ENCODE data around the gene PICK1. TPM values are rescaled to one million over a fixed set of nuclear protein-coding genes. Genes with fewer than 3 reads are reported as not detected.

The PICK1 gene
- total RNA-seq, 2 experiments from 2014 or later: 19.2 to 23.8 TPM

GRCh38 chr22:38030311-38031133, 26.7 kb upstream of the PICK1 start:
- H3K9me2 ChIP-seq (ENCODE audit: insufficient read depth, low read length): no peaks in the 10 kb centered on the region
- TF ChIP-seq CTCF (conservative IDR thresholded peaks at IDR 0.05; ENCODE audit: low read length): no peak
- H2AFZ ChIP-seq (ENCODE audit: low read length): no peak overlapping the region
- no peaks in the 10 kb centered on the region for H3K36me3 ChIP-seq (ENCODE audit: insufficient read depth, low read length)
- ChIA-PET POLR2A (no interaction called here), CTCF (ENCODE audit: unreplicated experiment) (no interaction called here)
- peaks cover 12% of the 10 kb centered on the region for H3K4me1 ChIP-seq (ENCODE audit: insufficient read depth, low read length, poor library complexity, severe bottlenecking)
- no peaks in the 10 kb centered on the region for H3K9me3 ChIP-seq (ENCODE audit: low read length)
- no peak overlapping the region for H3K4me2 ChIP-seq (ENCODE audit: low read length)
- no peak overlapping the region for H3K4me3 ChIP-seq (ENCODE audit: low read depth, low read length, poor library complexity, severe bottlenecking)
- no peak overlapping the region for H3K27ac ChIP-seq (ENCODE audit: low read depth, low read length, poor library complexity, severe bottlenecking)
- H3K79me2 ChIP-seq (ENCODE audit: insufficient read depth, low read depth, low read length): no peaks in the 10 kb centered on the region
- BruUV-seq (replicated peaks): no TSS peak
- H4K20me1 ChIP-seq (ENCODE audit: insufficient read depth, low read length): no peaks in the 10 kb centered on the region
- intact Hi-C loops (cut with micrococcal nuclease; ENCODE audit: unreplicated experiment): no loop called here
- DNase-seq (ENCODE audit: low spot score): no peak

DNA sequence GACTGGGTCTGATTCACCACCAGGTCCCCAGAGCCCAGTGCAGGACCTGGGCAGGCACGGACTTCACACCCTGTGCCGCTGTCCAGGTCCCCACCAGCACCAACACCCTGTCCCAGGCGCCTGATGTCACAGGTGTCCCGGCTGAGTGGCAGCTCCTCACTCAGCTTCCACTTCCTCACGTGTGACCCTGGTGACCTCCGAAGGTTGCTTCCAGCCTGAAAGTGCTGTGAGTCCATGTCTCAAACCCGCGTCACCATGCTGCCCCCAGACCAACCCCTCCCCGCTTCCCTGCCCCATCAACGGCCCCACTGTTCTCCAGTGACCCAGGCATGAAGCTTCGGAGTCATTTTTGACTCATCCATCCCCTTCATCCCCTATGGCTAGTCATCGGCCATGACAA, 25.7 kb upstream of the PICK1 start:
- no peak overlapping the region for H3K27ac ChIP-seq (ENCODE audit: low read depth, low read length, poor library complexity, severe bottlenecking)
- no peaks in the 10 kb centered on the region for H3K79me2 ChIP-seq (ENCODE audit: insufficient read depth, low read depth, low read length)
- H3K9me2 ChIP-seq (ENCODE audit: insufficient read depth, low read length): no peaks in the 10 kb centered on the region
- no peaks in the 10 kb centered on the region for H4K20me1 ChIP-seq (ENCODE audit: insufficient read depth, low read length)
- H3K36me3 ChIP-seq (ENCODE audit: insufficient read depth, low read length): no peaks in the 10 kb centered on the region
- no peak overlapping the region for H3K4me3 ChIP-seq (ENCODE audit: low read depth, low read length, poor library complexity, severe bottlenecking)
- BruUV-seq (replicated peaks): no TSS peak
- H3K4me2 ChIP-seq (ENCODE audit: low read length): no peak overlapping the region
- peaks cover 14% of the 10 kb centered on the region for H3K4me1 ChIP-seq (ENCODE audit: insufficient read depth, low read length, poor library complexity, severe bottlenecking)
- ChIA-PET POLR2A (no interaction called here), CTCF (ENCODE audit: unreplicated experiment) (no interaction called here)
- no peak overlapping the region for H2AFZ ChIP-seq (ENCODE audit: low read length)
- no peaks in the 10 kb centered on the region for H3K9me3 ChIP-seq (ENCODE audit: low read length)
- no peak for TF ChIP-seq CTCF (conservative IDR thresholded peaks at IDR 0.05; ENCODE audit: low read length)
- no peak for TF ChIP-seq EZH2phosphoT487 (IDR thresholded peaks at IDR 0.05; ENCODE audit: borderline replicate concordance, low read depth, low read length)
- intact Hi-C loops (cut with micrococcal nuclease; ENCODE audit: unreplicated experiment): no loop called here
- no peak for DNase-seq (ENCODE audit: low spot score)

DNA sequence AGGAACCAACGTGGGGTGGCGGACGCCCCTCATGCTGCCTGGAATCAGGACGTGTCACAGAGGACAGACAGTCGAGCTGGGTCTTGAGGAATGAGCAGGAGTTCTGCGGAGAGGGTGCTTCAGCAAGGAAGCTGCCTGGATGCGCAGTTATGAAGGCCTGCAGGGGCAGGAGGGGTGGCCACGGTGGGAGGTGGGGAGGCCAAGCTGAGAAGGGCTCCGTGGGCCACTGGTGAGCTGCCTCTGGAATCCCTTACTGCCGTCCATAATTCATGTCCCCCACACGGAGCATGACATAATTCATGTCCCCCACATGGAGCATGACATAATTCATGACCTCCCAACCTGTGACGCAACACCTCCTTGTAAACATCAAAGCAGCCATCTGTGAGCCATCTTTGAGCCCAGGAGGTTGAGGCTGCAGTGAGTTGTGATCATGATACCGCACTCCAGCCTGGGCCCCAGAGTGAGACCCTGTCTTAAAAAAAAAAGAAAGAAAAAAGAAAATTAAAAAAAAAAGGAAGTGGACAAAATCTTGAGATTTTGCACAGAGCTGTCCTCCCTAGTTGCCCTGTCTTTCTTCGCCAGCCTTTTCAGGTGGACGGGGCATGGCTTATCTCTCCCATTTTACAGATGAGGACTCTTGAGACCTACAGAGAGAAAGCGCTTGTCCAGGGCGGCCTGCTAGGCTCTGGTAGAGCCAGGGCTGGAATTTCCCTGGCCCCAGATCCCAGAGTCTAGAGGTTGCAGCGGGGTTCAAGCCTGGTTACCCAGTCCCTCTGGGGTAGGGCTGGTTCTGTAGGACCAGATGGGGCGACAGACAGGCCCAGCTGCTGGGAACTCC, 24.3 kb upstream of the PICK1 start:
- no peak overlapping the region for H2AFZ ChIP-seq (ENCODE audit: low read length)
- POLR2A ChIA-PET: no interaction called here

More for the DNA sequence above, 24.3 kb upstream of the PICK1 start:
- Histone ChIP-seq H3K79me2 (ENCODE audit: insufficient read depth, low read depth, low read length) (no peaks in the 10 kb centered on the region), H3K9me2 (ENCODE audit: insufficient read depth, low read length) (no peaks in the 10 kb centered on the region), H3K27ac (ENCODE audit: low read depth, low read length, poor library complexity, severe bottlenecking) (no peak overlapping the region), H3K4me1 (ENCODE audit: insufficient read depth, low read length, poor library complexity, severe bottlenecking) (peaks cover 14% of the 10 kb centered on the region), H3K4me2 (ENCODE audit: low read length) (no peak overlapping the region), H3K9me3 (ENCODE audit: low read length) (no peaks in the 10 kb centered on the region), H4K20me1 (ENCODE audit: insufficient read depth, low read length) (no peaks in the 10 kb centered on the region), H3K36me3 (ENCODE audit: insufficient read depth, low read length) (no peaks in the 10 kb centered on the region), H3K4me3 (ENCODE audit: low read depth, low read length, poor library complexity, severe bottlenecking) (no peak overlapping the region)
- CTCF ChIA-PET (ENCODE audit: unreplicated experiment): no interaction called here
- intact Hi-C loops (cut with micrococcal nuclease; ENCODE audit: unreplicated experiment): no loop called here
- no TSS peak for BruUV-seq (replicated peaks)
- no peak for TF ChIP-seq EZH2phosphoT487 (IDR thresholded peaks at IDR 0.05; ENCODE audit: borderline replicate concordance, low read depth, low read length)
- no peak for TF ChIP-seq CTCF (conservative IDR thresholded peaks at IDR 0.05; ENCODE audit: low read length)
- no peak for DNase-seq (ENCODE audit: low spot score)

Data from OCI-LY7 (cell line).